WTC11 (cell line): Measurements from ENCODE around the gene NUP210L. TPM values are rescaled to one million over a fixed set of nuclear protein-coding genes. Genes with fewer than 3 reads are reported as not detected.

Experiments
- ATAC-seq: fragments of 200-7000 bp; cut with Tn5 transposase; 2 replicates; pipeline ENCODE4 v1.10.0; 2021; ENCODE audit warnings: mild to moderate bottlenecking, moderate library complexity
- CTCF ChIA-PET: fragments of 300-600 bp; sonication (Branson Sonifier 250); formaldehyde crosslinking; loops from one replicate; lab custom pipeline; 2021; ENCODE audit warnings: antibody characterized with exemption; lab: Charles Lee
- POLR2A ChIA-PET: fragments of 350-600 bp; sonication (Branson Sonifier 250); formaldehyde crosslinking; loops from one replicate; lab custom pipeline; 2021; ENCODE audit warnings: antibody characterized with exemption; lab: Charles Lee
- DNase-seq: peaks from one replicate; pipeline ENCODE4 v3.0.0; 2021; ENCODE audit warnings: low spot score
- H3K27ac Mint-ChIP-seq: 2 replicates; pipeline ENCODE4 v1.8.0; 2021; ENCODE audit warnings: mixed read lengths
- H3K27me3 Mint-ChIP-seq: 2 replicates; pipeline ENCODE4 v1.8.0; 2021; ENCODE audit warnings: low read depth, mild to moderate bottlenecking, moderate library complexity, mixed read lengths
- H3K36me3 Mint-ChIP-seq: 2 replicates; pipeline ENCODE4 v1.8.0; 2021; ENCODE audit warnings: mixed read lengths
- H3K4me1 Mint-ChIP-seq: 2 replicates; pipeline ENCODE4 v1.8.0; 2022; ENCODE audit warnings: mixed read lengths
- H3K4me3 Mint-ChIP-seq: 2 replicates; pipeline ENCODE4 v1.8.0; 2021; ENCODE audit warnings: mild to moderate bottlenecking, moderate library complexity, mixed read lengths
- H3K9me3 Mint-ChIP-seq: 2 replicates; pipeline ENCODE4 v1.8.0; 2021; ENCODE audit warnings: mixed read lengths
- ESRRA ChIP-seq: sonication (generic); formaldehyde crosslinking; IDR thresholded peaks from 2 replicates; pipeline ENCODE4 v1.8.1; 2022; ENCODE audit warnings: mild to moderate bottlenecking, missing genetic modification reagents, borderline replicate concordance
- GABPB1 ChIP-seq: sonication (generic); formaldehyde crosslinking; IDR thresholded peaks from 2 replicates; pipeline ENCODE4 v1.8.1; 2023; ENCODE audit warnings: mild to moderate bottlenecking, missing genetic modification reagents
- HMGA2 ChIP-seq: fragments of 250-450 bp; sonication (Bioruptor Pico); IDR thresholded peaks from 2 replicates; pipeline ENCODE4 v1.4.0; 2021; ENCODE audit warnings: mild to moderate bottlenecking, moderate library complexity
- MYBL2 ChIP-seq: sonication (generic); formaldehyde crosslinking; IDR thresholded peaks from 2 replicates; pipeline ENCODE4 v1.8.1; 2023; ENCODE audit warnings: mild to moderate bottlenecking, moderate library complexity, missing genetic modification reagents
- PRRX2 ChIP-seq: fragments of 250-450 bp; sonication (Bioruptor Pico); IDR thresholded peaks from 2 replicates; pipeline ENCODE4 v1.8.0; 2021; ENCODE audit warnings: mild to moderate bottlenecking
- RORB ChIP-seq: fragments of 250-450 bp; sonication (Bioruptor Pico); IDR thresholded peaks from 2 replicates; pipeline ENCODE4 v1.9.0; 2021; ENCODE audit warnings: mild to moderate bottlenecking
- SMAD3 ChIP-seq: sonication (generic); formaldehyde crosslinking; IDR thresholded peaks from 2 replicates; pipeline ENCODE4 v1.8.0; 2022; ENCODE audit warnings: missing genetic modification reagents, mild to moderate bottlenecking, borderline replicate concordance
- TEAD1 ChIP-seq: sonication (generic); formaldehyde crosslinking; IDR thresholded peaks from 2 replicates; pipeline ENCODE4 v1.8.0; 2022; ENCODE audit warnings: mild to moderate bottlenecking, missing genetic modification reagents
- ZNF121 ChIP-seq: sonication (generic); formaldehyde crosslinking; IDR thresholded peaks from 2 replicates; pipeline ENCODE4 v1.8.0; 2023; ENCODE audit warnings: missing genetic modification reagents
- ZNF317 ChIP-seq: sonication (generic); formaldehyde crosslinking; IDR thresholded peaks from 2 replicates; pipeline ENCODE4 v1.8.1; 2023; ENCODE audit warnings: low read depth, mild to moderate bottlenecking, moderate library complexity, missing genetic modification reagents, borderline replicate concordance
- ZNF396 ChIP-seq: fragments of 250-450 bp; sonication (Bioruptor Pico); IDR thresholded peaks from 2 replicates; pipeline ENCODE4 v1.8.0; 2021; ENCODE audit warnings: mild to moderate bottlenecking, moderate library complexity, borderline replicate concordance
- ZNF671 ChIP-seq: fragments of 250-450 bp; sonication (Bioruptor Pico); IDR thresholded peaks from 2 replicates; pipeline ENCODE4 v1.8.0; 2021; ENCODE audit warnings: mild to moderate bottlenecking
- total RNA-seq: library from RNA; stranded (reverse); gene quantifications from 3 replicates; pipeline ENCODE4 v1.2.3, GENCODE V29; 2021
- TF ChIP-seq, protein P1 (sequence below): sonication (generic); formaldehyde crosslinking; IDR thresholded peaks from 2 replicates; pipeline ENCODE4 v1.8.1; 2023; ENCODE audit warnings: mild to moderate bottlenecking, moderate library complexity, missing genetic modification reagents
- TF ChIP-seq, protein P2 (sequence below): sonication (generic); formaldehyde crosslinking; IDR thresholded peaks from 2 replicates; pipeline ENCODE4 v1.8.1; 2022; ENCODE audit warnings: low read depth, missing genetic modification reagents, borderline replicate concordance
- TF ChIP-seq, protein P3 (sequence below): sonication (generic); formaldehyde crosslinking; IDR thresholded peaks from 2 replicates; pipeline ENCODE4 v1.8.0; 2023; ENCODE audit warnings: missing genetic modification reagents, mild to moderate bottlenecking, borderline replicate concordance
- TF ChIP-seq, protein P4 (sequence below): sonication (generic); formaldehyde crosslinking; IDR thresholded peaks from 2 replicates; pipeline ENCODE4 v1.8.1; 2022; ENCODE audit warnings: low read depth, mild to moderate bottlenecking, moderate library complexity, missing genetic modification reagents, borderline replicate concordance
- TF ChIP-seq, protein P5 (sequence below): sonication (generic); formaldehyde crosslinking; IDR thresholded peaks from 2 replicates; pipeline ENCODE4 v1.8.0; 2023; ENCODE audit warnings: mild to moderate bottlenecking, missing genetic modification reagents
- TF ChIP-seq, protein P6 (sequence below): sonication (generic); formaldehyde crosslinking; IDR thresholded peaks from 2 replicates; pipeline ENCODE4 v1.8.1; 2023; ENCODE audit warnings: mild to moderate bottlenecking, missing genetic modification reagents
- TF ChIP-seq, protein P7 (sequence below): sonication (generic); formaldehyde crosslinking; IDR thresholded peaks from 2 replicates; pipeline ENCODE4 v1.8.0; 2023; ENCODE audit warnings: missing genetic modification reagents
- TF ChIP-seq, protein P8 (sequence below): sonication (generic); formaldehyde crosslinking; IDR thresholded peaks from 2 replicates; pipeline ENCODE4 v1.8.1; 2023; ENCODE audit warnings: mild to moderate bottlenecking, missing genetic modification reagents, moderate library complexity

NUP210L gene
- total RNA-seq, 1 experiment from 2014 or later, result 0.02 TPM

DNA sequence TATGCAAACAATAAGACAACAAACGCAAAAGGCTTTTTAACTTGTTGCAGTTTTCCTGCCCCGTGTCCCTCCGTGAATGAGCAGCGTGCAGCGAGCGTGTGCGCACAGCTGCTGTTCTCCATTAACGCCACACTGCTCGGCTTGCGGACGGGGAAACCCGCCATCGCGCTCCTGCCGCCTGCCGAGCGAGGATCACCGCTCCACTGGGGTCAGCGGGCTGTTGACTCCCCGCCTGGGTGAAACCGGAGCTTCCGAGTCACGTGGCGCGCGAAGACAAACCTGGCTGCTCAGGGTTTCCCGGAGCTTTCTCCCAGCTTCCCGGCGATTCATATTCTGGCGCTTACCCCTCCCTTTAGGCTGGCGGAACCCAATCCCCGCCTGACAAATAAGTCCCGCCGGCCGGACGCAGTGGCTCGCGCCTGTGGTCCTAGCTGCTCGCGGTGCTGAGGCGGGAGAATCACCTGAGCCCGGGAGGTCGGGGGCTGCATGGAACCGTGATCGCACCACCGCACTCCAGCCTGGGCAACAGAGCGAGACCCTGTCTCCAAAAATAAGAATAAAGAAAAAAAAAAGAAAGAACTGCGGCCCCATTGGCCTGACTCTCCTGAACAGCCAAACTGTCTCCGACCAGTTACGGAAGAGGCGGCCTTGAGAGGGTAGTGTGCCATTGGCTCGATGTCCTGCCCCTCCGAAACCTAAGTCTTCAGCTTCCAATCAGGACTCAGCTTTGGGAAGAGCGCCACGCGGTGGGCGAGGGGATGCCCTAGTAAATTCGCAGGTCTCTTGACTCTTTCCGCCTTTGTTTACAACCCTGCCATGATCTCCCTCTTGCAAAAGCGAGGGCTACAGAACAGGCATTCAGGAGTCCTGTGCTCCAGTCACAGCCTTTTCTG lies 187.5 kb downstream of the NUP210L start, which contains the start of gene CREB3L4:
TSS of gene CREB3L4 (plus strand) at position 796 of the 893 bp plus-strand sequence. CDS start 624 bp downstream, outside the sequence.
- Mint-ChIP-seq H3K9me3 (peaks cover 5% of the 10 kb centered on the region), H3K27me3 (no peaks in the 10 kb centered on the region), H3K4me1 (peaks cover 31% of the 10 kb centered on the region), H3K36me3 (peaks cover 9% of the 10 kb centered on the region), H3K27ac (peak within 1 kb of the TSS; percentile 98), H3K4me3 (peak within 1 kb of the TSS; percentile 80)
- ChIA-PET POLR2A (interaction anchor here (0.8 to 4.4 kb wide), 14 partner anchors 8 to 333 kb away, joined by 3 to 55 read pairs (median 7); partner anchors contain the start of genes CHTOP, CRTC2, DENND4B and GATAD2B), CTCF (interaction anchor here (0.6 to 2.9 kb wide), 14 partner anchors 9 to 320 kb away, joined by 3 to 28 read pairs (median 4); partner anchors contain the start of genes CRTC2, DENND4B, GATAD2B and JTB)
- ATAC-seq (peak; percentile 79), DNase-seq (peak; percentile 92)
- TF ChIP-seq ESRRA (CRISPR knock-in tag), result no peak
- peak; percentile 91 for TF ChIP-seq MYBL2
- TF ChIP-seq RORB (CRISPR knock-in tag), result no peak
- TF ChIP-seq HMGA2 (CRISPR knock-in tag), result no peak
- TF ChIP-seq SMAD3 (CRISPR knock-in tag), result peak; percentile 62; the same call in 1 of the 2 replicates
- TF ChIP-seq ZNF317, result no peak
- TF ChIP-seq, protein P1, sequence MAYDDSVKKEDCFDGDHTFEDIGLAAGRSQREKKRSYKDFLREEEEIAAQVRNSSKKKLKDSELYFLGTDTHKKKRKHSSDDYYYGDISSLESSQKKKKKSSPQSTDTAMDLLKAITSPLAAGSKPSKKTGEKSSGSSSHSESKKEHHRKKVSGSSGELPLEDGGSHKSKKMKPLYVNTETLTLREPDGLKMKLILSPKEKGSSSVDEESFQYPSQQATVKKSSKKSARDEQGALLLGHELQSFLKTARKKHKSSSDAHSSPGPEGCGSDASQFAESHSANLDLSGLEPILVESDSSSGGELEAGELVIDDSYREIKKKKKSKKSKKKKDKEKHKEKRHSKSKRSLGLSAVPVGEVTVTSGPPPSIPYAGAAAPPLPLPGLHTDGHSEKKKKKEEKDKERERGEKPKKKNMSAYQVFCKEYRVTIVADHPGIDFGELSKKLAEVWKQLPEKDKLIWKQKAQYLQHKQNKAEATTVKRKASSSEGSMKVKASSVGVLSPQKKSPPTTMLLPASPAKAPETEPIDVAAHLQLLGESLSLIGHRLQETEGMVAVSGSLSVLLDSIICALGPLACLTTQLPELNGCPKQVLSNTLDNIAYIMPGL (CRISPR knock-in tag), result peak; percentile 72; the same call in 1 of the 2 replicates
- TF ChIP-seq, protein P2, sequence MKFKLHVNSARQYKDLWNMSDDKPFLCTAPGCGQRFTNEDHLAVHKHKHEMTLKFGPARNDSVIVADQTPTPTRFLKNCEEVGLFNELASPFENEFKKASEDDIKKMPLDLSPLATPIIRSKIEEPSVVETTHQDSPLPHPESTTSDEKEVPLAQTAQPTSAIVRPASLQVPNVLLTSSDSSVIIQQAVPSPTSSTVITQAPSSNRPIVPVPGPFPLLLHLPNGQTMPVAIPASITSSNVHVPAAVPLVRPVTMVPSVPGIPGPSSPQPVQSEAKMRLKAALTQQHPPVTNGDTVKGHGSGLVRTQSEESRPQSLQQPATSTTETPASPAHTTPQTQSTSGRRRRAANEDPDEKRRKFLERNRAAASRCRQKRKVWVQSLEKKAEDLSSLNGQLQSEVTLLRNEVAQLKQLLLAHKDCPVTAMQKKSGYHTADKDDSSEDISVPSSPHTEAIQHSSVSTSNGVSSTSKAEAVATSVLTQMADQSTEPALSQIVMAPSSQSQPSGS (CRISPR knock-in tag), result no peak
- TF ChIP-seq ZNF671 (CRISPR knock-in tag), result no peak
- peak; percentile 100 for TF ChIP-seq ZNF121 (CRISPR knock-in tag)
- TF ChIP-seq TEAD1, result peak; percentile 80; the same call in 1 of the 2 replicates
- no peak for TF ChIP-seq ZNF396 (CRISPR knock-in tag)
- TF ChIP-seq GABPB1 (CRISPR knock-in tag), result peak; percentile 65
- TF ChIP-seq, protein P3, sequence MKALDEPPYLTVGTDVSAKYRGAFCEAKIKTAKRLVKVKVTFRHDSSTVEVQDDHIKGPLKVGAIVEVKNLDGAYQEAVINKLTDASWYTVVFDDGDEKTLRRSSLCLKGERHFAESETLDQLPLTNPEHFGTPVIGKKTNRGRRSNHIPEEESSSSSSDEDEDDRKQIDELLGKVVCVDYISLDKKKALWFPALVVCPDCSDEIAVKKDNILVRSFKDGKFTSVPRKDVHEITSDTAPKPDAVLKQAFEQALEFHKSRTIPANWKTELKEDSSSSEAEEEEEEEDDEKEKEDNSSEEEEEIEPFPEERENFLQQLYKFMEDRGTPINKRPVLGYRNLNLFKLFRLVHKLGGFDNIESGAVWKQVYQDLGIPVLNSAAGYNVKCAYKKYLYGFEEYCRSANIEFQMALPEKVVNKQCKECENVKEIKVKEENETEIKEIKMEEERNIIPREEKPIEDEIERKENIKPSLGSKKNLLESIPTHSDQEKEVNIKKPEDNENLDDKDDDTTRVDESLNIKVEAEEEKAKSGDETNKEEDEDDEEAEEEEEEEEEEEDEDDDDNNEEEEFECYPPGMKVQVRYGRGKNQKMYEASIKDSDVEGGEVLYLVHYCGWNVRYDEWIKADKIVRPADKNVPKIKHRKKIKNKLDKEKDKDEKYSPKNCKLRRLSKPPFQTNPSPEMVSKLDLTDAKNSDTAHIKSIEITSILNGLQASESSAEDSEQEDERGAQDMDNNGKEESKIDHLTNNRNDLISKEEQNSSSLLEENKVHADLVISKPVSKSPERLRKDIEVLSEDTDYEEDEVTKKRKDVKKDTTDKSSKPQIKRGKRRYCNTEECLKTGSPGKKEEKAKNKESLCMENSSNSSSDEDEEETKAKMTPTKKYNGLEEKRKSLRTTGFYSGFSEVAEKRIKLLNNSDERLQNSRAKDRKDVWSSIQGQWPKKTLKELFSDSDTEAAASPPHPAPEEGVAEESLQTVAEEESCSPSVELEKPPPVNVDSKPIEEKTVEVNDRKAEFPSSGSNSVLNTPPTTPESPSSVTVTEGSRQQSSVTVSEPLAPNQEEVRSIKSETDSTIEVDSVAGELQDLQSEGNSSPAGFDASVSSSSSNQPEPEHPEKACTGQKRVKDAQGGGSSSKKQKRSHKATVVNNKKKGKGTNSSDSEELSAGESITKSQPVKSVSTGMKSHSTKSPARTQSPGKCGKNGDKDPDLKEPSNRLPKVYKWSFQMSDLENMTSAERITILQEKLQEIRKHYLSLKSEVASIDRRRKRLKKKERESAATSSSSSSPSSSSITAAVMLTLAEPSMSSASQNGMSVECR (CRISPR knock-in tag), result peak; percentile 79; the same call in 1 of the 2 replicates
- TF ChIP-seq, protein P4, sequence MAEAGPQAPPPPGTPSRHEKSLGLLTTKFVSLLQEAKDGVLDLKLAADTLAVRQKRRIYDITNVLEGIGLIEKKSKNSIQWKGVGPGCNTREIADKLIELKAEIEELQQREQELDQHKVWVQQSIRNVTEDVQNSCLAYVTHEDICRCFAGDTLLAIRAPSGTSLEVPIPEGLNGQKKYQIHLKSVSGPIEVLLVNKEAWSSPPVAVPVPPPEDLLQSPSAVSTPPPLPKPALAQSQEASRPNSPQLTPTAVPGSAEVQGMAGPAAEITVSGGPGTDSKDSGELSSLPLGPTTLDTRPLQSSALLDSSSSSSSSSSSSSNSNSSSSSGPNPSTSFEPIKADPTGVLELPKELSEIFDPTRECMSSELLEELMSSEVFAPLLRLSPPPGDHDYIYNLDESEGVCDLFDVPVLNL (CRISPR knock-in tag), result peak; percentile 13; the same call in 1 of the 2 replicates
- TF ChIP-seq, protein P5, sequence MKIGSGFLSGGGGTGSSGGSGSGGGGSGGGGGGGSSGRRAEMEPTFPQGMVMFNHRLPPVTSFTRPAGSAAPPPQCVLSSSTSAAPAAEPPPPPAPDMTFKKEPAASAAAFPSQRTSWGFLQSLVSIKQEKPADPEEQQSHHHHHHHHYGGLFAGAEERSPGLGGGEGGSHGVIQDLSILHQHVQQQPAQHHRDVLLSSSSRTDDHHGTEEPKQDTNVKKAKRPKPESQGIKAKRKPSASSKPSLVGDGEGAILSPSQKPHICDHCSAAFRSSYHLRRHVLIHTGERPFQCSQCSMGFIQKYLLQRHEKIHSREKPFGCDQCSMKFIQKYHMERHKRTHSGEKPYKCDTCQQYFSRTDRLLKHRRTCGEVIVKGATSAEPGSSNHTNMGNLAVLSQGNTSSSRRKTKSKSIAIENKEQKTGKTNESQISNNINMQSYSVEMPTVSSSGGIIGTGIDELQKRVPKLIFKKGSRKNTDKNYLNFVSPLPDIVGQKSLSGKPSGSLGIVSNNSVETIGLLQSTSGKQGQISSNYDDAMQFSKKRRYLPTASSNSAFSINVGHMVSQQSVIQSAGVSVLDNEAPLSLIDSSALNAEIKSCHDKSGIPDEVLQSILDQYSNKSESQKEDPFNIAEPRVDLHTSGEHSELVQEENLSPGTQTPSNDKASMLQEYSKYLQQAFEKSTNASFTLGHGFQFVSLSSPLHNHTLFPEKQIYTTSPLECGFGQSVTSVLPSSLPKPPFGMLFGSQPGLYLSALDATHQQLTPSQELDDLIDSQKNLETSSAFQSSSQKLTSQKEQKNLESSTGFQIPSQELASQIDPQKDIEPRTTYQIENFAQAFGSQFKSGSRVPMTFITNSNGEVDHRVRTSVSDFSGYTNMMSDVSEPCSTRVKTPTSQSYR (CRISPR knock-in tag), result peak; percentile 85; the same call in 1 of the 2 replicates
- TF ChIP-seq, protein P6, sequence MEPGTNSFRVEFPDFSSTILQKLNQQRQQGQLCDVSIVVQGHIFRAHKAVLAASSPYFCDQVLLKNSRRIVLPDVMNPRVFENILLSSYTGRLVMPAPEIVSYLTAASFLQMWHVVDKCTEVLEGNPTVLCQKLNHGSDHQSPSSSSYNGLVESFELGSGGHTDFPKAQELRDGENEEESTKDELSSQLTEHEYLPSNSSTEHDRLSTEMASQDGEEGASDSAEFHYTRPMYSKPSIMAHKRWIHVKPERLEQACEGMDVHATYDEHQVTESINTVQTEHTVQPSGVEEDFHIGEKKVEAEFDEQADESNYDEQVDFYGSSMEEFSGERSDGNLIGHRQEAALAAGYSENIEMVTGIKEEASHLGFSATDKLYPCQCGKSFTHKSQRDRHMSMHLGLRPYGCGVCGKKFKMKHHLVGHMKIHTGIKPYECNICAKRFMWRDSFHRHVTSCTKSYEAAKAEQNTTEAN (CRISPR knock-in tag), result 0 out of 2 replicates have a peak, but pooled peaks have one; percentile 54
- TF ChIP-seq PRRX2 (CRISPR knock-in tag), result no peak
- TF ChIP-seq, protein P7, sequence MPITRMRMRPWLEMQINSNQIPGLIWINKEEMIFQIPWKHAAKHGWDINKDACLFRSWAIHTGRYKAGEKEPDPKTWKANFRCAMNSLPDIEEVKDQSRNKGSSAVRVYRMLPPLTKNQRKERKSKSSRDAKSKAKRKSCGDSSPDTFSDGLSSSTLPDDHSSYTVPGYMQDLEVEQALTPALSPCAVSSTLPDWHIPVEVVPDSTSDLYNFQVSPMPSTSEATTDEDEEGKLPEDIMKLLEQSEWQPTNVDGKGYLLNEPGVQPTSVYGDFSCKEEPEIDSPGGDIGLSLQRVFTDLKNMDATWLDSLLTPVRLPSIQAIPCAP, result peak; percentile 85
- TF ChIP-seq, protein P8, sequence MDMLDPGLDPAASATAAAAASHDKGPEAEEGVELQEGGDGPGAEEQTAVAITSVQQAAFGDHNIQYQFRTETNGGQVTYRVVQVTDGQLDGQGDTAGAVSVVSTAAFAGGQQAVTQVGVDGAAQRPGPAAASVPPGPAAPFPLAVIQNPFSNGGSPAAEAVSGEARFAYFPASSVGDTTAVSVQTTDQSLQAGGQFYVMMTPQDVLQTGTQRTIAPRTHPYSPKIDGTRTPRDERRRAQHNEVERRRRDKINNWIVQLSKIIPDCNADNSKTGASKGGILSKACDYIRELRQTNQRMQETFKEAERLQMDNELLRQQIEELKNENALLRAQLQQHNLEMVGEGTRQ (CRISPR knock-in tag), result peak; percentile 98
